CD4-positive, alpha-beta memory T cell (primary cell): ENCODE data around the gene RIC1. TPM values are rescaled to one million over a fixed set of nuclear protein-coding genes. Genes with fewer than 3 reads are reported as not detected.

Experiments
- CTCF ChIA-PET: fragments of 350-600 bp; sonication (Branson Sonifier 250); formaldehyde crosslinking; loops from one replicate; lab custom pipeline; 2021; ENCODE audit warnings: inconsistent platforms; ENCODE audit not compliant: partially characterized antibody; lab: Charles Lee
- POLR2A ChIA-PET: fragments of 350-600 bp; sonication (Branson Sonifier 250); formaldehyde crosslinking; loops from one replicate; lab custom pipeline; 2021; ENCODE audit not compliant: partially characterized antibody; lab: Charles Lee
- DNase-seq, 5 donors: peaks; one replicate each; pipeline versions ENCODE4 v3.0.0 to v3.0.0-alpha.2; 2020 to 2022; ENCODE audit warnings: mixed read lengths in 1 of 5
- H3K27ac ChIP-seq: one replicate; pipeline ENCODE4 v1.7.0; 2013; ENCODE audit warnings: low read depth, low read length
- H3K27me3 ChIP-seq: 2 replicates; pipeline ENCODE4 v1.7.0; 2013; ENCODE audit warnings: mild to moderate bottlenecking, low read length, moderate library complexity; ENCODE audit not compliant: insufficient read depth
- H3K36me3 ChIP-seq: 2 replicates; pipeline ENCODE4 v1.7.0; 2013; ENCODE audit warnings: mild to moderate bottlenecking, low read length, moderate library complexity; ENCODE audit not compliant: insufficient read depth
- H3K4me1 ChIP-seq: 2 replicates; pipeline ENCODE4 v1.7.0; 2013; ENCODE audit warnings: mild to moderate bottlenecking, low read length, moderate library complexity; ENCODE audit not compliant: insufficient read depth
- H3K4me3 ChIP-seq, 2 donors: one replicate each; pipeline ENCODE4 v1.7.0; 2013; ENCODE audit warnings: low read length in 2 of 2, mild to moderate bottlenecking in 1 of 2
- H3K9me3 ChIP-seq, 2 donors: one replicate each; pipeline ENCODE4 v1.7.0; 2013; ENCODE audit warnings: low read length in 2 of 2, control low read depth in 1 of 2; ENCODE audit not compliant: control insufficient read depth in 1 of 2
- H3K27ac Mint-ChIP-seq, 7 donors: one replicate each; pipeline ENCODE4 v1.8.0; 2020 to 2021; ENCODE audit warnings: mixed read lengths in 7 of 7, mild to moderate bottlenecking in 6 of 7, inconsistent platforms in 3 of 7, moderate library complexity in 3 of 7
- H3K27me3 Mint-ChIP-seq, 2 donors: one replicate each; pipeline ENCODE4 v1.8.0; 2020 to 2021; ENCODE audit warnings: mixed read lengths in 2 of 2
- H3K36me3 Mint-ChIP-seq, 2 donors: one replicate each; pipeline ENCODE4 v1.8.0; 2020 to 2021; ENCODE audit warnings: mixed read lengths in 2 of 2, inconsistent platforms in 1 of 2, mild to moderate bottlenecking in 1 of 2
- H3K4me1 Mint-ChIP-seq, 4 donors: one replicate each; pipeline ENCODE4 v1.8.0; 2020 to 2021; ENCODE audit warnings: mixed read lengths in 4 of 4, mild to moderate bottlenecking in 1 of 4
- H3K4me3 Mint-ChIP-seq, 8 donors: one replicate each; pipeline ENCODE4 v1.8.0; 2020 to 2021; ENCODE audit warnings: mixed read lengths in 8 of 8, mild to moderate bottlenecking in 7 of 8, moderate library complexity in 6 of 8, inconsistent platforms in 3 of 8
- H3K9me3 Mint-ChIP-seq, 8 donors: one replicate each; pipeline ENCODE4 v1.8.0; 2020 to 2021; ENCODE audit warnings: mixed read lengths in 8 of 8, mild to moderate bottlenecking in 5 of 8, inconsistent platforms in 3 of 8, moderate library complexity in 1 of 8
- intact Hi-C: fragments of 100-400 bp; cut with micrococcal nuclease; formaldehyde crosslinking; loops from one replicate; pipeline ENCODE4 v1.15.1; 2023
- polyA plus RNA-seq, 2 donors: library from polyadenylated mRNA; unstranded; fragments of 300-500 nt; fragmentation: Illumina TruSeq; gene quantifications; one replicate each; pipeline ENCODE4 v1.2.3, GENCODE V29; 2021
- total RNA-seq, 2 experiments: library from RNA; stranded (reverse); gene quantifications; one replicate each; pipeline ENCODE4 v1.2.3, GENCODE V29; 2021

The RIC1 gene
- total and polyA plus RNA-seq, 4 experiments from 2014 or later: 2.4 to 27.1 (median 17.0) TPM

DNA sequence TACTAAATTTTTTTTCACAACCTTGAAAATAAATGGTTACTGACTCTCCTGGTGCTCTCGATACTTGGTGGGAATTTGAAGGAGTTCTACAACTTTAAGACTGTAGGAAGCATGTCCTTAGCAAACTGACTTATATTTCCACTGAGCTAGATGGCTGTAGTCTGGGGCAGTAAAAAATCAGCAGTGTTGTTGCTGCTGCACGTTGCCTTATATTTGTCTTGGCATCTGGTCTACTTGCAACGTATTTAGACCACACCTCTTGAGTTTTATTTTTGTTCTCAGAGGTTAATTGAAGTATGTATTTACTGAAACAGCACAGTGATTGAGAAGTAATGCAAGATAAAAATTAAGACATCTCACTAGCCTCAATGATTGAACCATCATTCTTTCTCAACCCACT, 127.7 kb downstream of the RIC1 start:
- H3K27me3 Mint-ChIP-seq: no peaks in the 10 kb centered on the region
- POLR2A ChIA-PET: no interaction called here
- peak overlapping the region in 1 of 7 donors; percentile 68 for H3K27ac Mint-ChIP-seq
- Histone ChIP-seq H3K4me3 (no peak overlapping the region), H3K9me3 (no peaks in the 10 kb centered on the region), H3K27me3 (no peaks in the 10 kb centered on the region), H3K36me3 (no peaks in the 10 kb centered on the region), H3K4me1 (no peaks in the 10 kb centered on the region), H3K27ac (no peak overlapping the region)
- H3K4me3 Mint-ChIP-seq: no peak overlapping the region
- CTCF ChIA-PET: no interaction called here
- intact Hi-C loops: no loop called here
- H3K36me3 Mint-ChIP-seq: peaks cover 35 to 47% of the 10 kb centered on the region in 2 donors
- peaks cover 0 to 2% (median under 1%) of the 10 kb centered on the region in 4 donors for H3K4me1 Mint-ChIP-seq
- peaks cover 0 to 1% (median 0%) of the 10 kb centered on the region in 8 donors for H3K9me3 Mint-ChIP-seq
- no peak for DNase-seq

- H3K27me3 Mint-ChIP-seq: no peaks in the 10 kb centered on the region
- peaks cover 0 to 4% (median 0%) of the 10 kb centered on the region in 8 donors for H3K9me3 Mint-ChIP-seq
- intact Hi-C loops: no loop called here
- no peak for DNase-seq
- H3K36me3 Mint-ChIP-seq: peaks cover 61% of the 10 kb centered on the region in 2 donors
- H3K4me1 Mint-ChIP-seq: peaks cover 0 to 5% (median 2%) of the 10 kb centered on the region in 4 donors
- no peak overlapping the region for H3K4me3 ChIP-seq
- H3K36me3 ChIP-seq: peaks cover 23% of the 10 kb centered on the region
- H3K27me3 ChIP-seq: no peaks in the 10 kb centered on the region
- no peak overlapping the region for H3K4me3 Mint-ChIP-seq
- CTCF ChIA-PET: interaction anchor here (0.7 kb wide), 1 partner anchor 754 kb away, joined by 3 read pairs; no protein-coding TSS in a partner anchor
- no peaks in the 10 kb centered on the region for H3K4me1 ChIP-seq
- H3K27ac ChIP-seq: no peak overlapping the region
- H3K9me3 ChIP-seq: no peaks in the 10 kb centered on the region
- peak overlapping the region in 1 of 7 donors; percentile 8 for H3K27ac Mint-ChIP-seq
- POLR2A ChIA-PET: no interaction called here
These were observed 131.4 kb downstream of the RIC1 start for GRCh38 chr9:5760338-5760737.

GRCh38 chr9:5762421-5762820, 133.5 kb downstream of the RIC1 start:
- peaks cover 70 to 71% of the 10 kb centered on the region in 2 donors for H3K36me3 Mint-ChIP-seq
- H3K36me3 ChIP-seq: peaks cover 35% of the 10 kb centered on the region
- H3K4me1 Mint-ChIP-seq: peaks cover 0 to 5% (median 2%) of the 10 kb centered on the region in 4 donors
- ChIA-PET CTCF (no interaction called here), POLR2A (no interaction called here)
- no peaks in the 10 kb centered on the region for H3K9me3 ChIP-seq
- intact Hi-C loops: no loop called here
- no peaks in the 10 kb centered on the region for H3K27me3 ChIP-seq
- no peak overlapping the region for H3K4me3 Mint-ChIP-seq
- H3K27me3 Mint-ChIP-seq: no peaks in the 10 kb centered on the region
- DNase-seq: no peak
- no peak overlapping the region for H3K27ac ChIP-seq
- no peak overlapping the region for H3K4me3 ChIP-seq
- H3K9me3 Mint-ChIP-seq: peaks cover 0 to 4% (median 0%) of the 10 kb centered on the region in 8 donors
- H3K27ac Mint-ChIP-seq: peak overlapping the region in 3 of 7 donors; percentile 14 to 80 (median 21)
- no peaks in the 10 kb centered on the region for H3K4me1 ChIP-seq

DNA sequence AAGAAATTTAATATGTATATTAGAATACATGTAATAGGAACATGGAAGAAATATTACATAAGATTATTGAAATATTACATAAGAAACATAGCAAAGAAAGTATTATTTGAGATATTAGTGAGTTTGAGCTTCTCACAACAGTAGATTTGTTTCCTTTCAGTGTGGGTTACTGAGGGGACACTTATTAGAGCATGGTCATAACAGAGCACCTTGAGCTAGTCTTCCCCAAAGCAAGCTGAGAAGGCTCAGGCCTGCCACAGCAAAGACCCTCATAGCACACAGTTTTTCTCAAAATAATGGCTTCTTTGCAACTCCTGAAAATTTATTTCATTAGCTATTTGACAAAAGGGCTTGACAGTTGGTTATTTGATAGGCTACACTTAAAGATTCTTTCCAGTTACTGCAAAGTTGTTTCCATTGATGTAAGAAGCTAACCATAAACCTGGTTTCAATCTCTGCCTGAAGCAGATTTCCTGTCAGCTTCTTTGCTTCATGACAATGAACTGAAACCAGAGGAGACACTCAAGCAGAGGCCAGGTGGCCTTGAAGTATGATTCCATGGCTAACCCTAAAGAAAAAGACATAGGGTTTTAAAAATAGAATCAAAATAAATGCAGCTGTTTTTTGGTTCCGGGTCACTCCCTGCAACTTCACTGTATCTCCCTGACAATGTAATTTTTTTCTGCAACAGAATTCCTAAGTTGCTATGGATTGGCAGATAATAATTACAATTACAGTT, 135.4 kb downstream of the RIC1 start:
- POLR2A ChIA-PET: no interaction called here
- Mint-ChIP-seq H3K27ac (peak overlapping the region in 1 of 7 donors; percentile 12), H3K4me3 (no peak overlapping the region), H3K9me3 (peaks cover 0 to 2% (median 0%) of the 10 kb centered on the region in 8 donors), H3K27me3 (no peaks in the 10 kb centered on the region), H3K36me3 (peaks cover 69 to 74% of the 10 kb centered on the region in 2 donors), H3K4me1 (peaks cover 4 to 10% (median 6%) of the 10 kb centered on the region in 4 donors)
- Histone ChIP-seq H3K4me3 (no peak overlapping the region), H3K9me3 (no peaks in the 10 kb centered on the region), H3K27me3 (no peaks in the 10 kb centered on the region), H3K36me3 (peaks cover 45% of the 10 kb centered on the region), H3K4me1 (no peaks in the 10 kb centered on the region), H3K27ac (no peak overlapping the region)
- intact Hi-C loops: no loop called here
- CTCF ChIA-PET: interaction anchor here (0.5 to 1.6 kb wide), 2 partner anchors 9 to 1044 kb away, joined by 4 to 6 read pairs; no protein-coding TSS in a partner anchor
- no peak for DNase-seq

DNA sequence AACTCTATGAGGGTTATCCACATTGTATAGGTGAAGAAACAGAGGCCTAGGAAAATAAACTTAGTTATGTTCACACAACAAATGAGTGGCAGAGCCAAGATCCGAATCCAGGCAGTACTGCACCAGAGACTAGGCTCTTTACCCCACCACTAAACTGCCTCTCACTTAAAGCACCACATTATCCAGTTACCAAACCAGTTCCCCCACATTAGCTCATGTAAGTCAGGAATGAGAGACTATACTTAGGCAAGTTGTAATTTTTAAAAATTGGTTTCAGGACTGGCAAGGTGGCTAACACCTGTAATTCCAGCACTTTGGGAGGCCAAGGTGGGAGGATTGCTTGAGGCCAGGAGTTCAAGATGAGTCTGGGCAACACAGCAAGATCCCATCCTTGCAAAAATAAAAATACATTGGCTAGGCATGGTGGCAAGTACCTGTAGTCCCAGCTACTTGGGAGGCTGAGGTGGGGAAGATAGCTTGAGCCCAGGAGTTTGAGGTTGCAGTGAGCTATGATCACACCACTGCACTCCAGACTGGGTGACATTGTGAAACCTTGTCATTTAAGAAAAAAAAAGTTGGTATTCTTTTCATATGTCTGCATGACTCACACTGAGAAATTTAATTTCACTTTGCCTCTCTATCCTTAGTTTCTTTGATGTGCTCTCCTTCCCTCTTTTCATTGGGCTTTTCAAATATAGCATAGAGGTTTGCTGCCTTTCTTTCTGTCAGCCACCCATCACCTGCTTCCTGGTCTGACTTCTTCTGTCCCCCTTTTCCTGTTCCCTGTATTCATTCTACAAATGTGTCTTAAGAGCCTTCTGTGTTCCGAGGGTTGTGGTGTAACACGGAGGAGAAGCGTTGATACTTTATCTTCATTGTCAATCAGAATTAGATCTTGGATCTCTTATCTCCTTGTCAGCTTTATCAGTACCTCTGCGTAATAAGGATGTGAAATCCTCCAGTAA, 139.3 kb downstream of the RIC1 start:
- H3K27ac ChIP-seq: no peak overlapping the region

GRCh38 chr9:5773324-5773999, 144.6 kb downstream of the RIC1 start:
- Histone ChIP-seq H3K4me3 (no peak overlapping the region), H3K4me1 (no peaks in the 10 kb centered on the region), H3K9me3 (no peaks in the 10 kb centered on the region), H3K36me3 (peaks cover 32% of the 10 kb centered on the region), H3K27me3 (no peaks in the 10 kb centered on the region), H3K27ac (no peak overlapping the region)
- Mint-ChIP-seq H3K36me3 (peaks cover 66 to 76% of the 10 kb centered on the region in 2 donors), H3K4me3 (no peak overlapping the region), H3K27ac (peak overlapping the region in 3 of 7 donors; percentile 4 to 48 (median 38)), H3K9me3 (peaks cover 0 to 5% (median 4%) of the 10 kb centered on the region in 8 donors), H3K4me1 (peaks cover 2 to 6% (median 3%) of the 10 kb centered on the region in 4 donors), H3K27me3 (no peaks in the 10 kb centered on the region)
- DNase-seq: no peak
- intact Hi-C loops: no loop called here
- ChIA-PET CTCF (interaction anchor here (1.1 to 2.7 kb wide), 6 partner anchors 9 to 173 kb away, joined by 3 to 10 read pairs (median 6); partner anchors contain the start of gene ERMP1), POLR2A (interaction anchor here (0.6 kb wide), 1 partner anchor 641 kb away, joined by 3 read pairs; no protein-coding TSS in a partner anchor)

More for the DNA sequence above, 139.3 kb downstream of the RIC1 start:
- CTCF ChIA-PET: no interaction called here
- Mint-ChIP-seq H3K4me1 (peaks cover 4 to 8% (median 5%) of the 10 kb centered on the region in 4 donors), H3K36me3 (peaks cover 71 to 80% of the 10 kb centered on the region in 2 donors), H3K27ac (peak overlapping the region in 3 of 7 donors; percentile 14 to 52 (median 15)), H3K4me3 (no peak overlapping the region), H3K9me3 (no peaks in the 10 kb centered on the region), H3K27me3 (no peaks in the 10 kb centered on the region)
- Histone ChIP-seq H3K4me3 (no peak overlapping the region), H3K36me3 (peaks cover 41% of the 10 kb centered on the region), H3K4me1 (no peaks in the 10 kb centered on the region), H3K27me3 (no peaks in the 10 kb centered on the region), H3K9me3 (no peaks in the 10 kb centered on the region)
- intact Hi-C loops: no loop called here
- DNase-seq: no peak
- POLR2A ChIA-PET: no interaction called here
